ENCODE results near the gene OR8I2. TPM values are rescaled to one million over a fixed set of nuclear protein-coding genes. Genes with fewer than 3 reads are reported as not detected.

Gene OR8I2
- not detected in 2 replicates for total RNA-seq

GRCh38 chr11:56093008-56093407 lies at the start of gene OR8I2:
Gene OR8I2, plus strand, starts transcription at chr11:56093308. Its CDS starts 0 bp downstream, at chr11:56093308.

GRCh38 chr11:56103210-56103737 lies 10.2 kb downstream of the OR8I2 start, which contains the start of gene OR8H2:
Gene OR8H2, plus strand, starts transcription at chr11:56103687. Its CDS starts 1,356 bp downstream, at chr11:56105043.

GRCh38 chr11:56122073-56122472 lies 29.0 kb downstream of the OR8I2 start, which contains the start of gene OR8H3:
Gene OR8H3, plus strand, starts transcription at chr11:56122373. Its CDS starts 0 bp downstream, at chr11:56122373.

GRCh38 chr11:56140151-56140661 lies 47.1 kb downstream of the OR8I2 start, which contains the start of gene OR8J3:
Gene OR8J3, minus strand, starts transcription at chr11:56140201. Its CDS starts 2,483 bp downstream, at chr11:56137718.

Other genes with a start within 250 kb of the OR8I2 start
- gene TRIM51, start 210.0 kb upstream of the OR8I2 start, total RNA-seq: not detected in 2 replicates
- not detected in 2 replicates for gene OR5W2, start 178.7 kb upstream of the OR8I2 start, total RNA-seq
- not detected in 2 replicates for gene OR5I1, start 156.9 kb upstream of the OR8I2 start, total RNA-seq
- gene OR10AG1, start 123.4 kb upstream of the OR8I2 start, total RNA-seq: not detected in 2 replicates
- not detected in 2 replicates for gene OR5F1, start 98.7 kb upstream of the OR8I2 start, total RNA-seq
- gene OR5AS1, start 65.7 kb upstream of the OR8I2 start, total RNA-seq: not detected in 2 replicates
- gene OR8H2, start 10.4 kb downstream of the OR8I2 start, total RNA-seq: not detected in 2 replicates
- not detected in 2 replicates for gene OR8H3, start 29.1 kb downstream of the OR8I2 start, total RNA-seq
- gene OR8J3, start 46.9 kb downstream of the OR8I2 start, total RNA-seq: not detected in 2 replicates
- gene OR8K5, start 67.0 kb downstream of the OR8I2 start, total RNA-seq: not detected in 2 replicates
- gene OR5J2, start 83.3 kb downstream of the OR8I2 start, total RNA-seq: not detected in 2 replicates
- not detected in 2 replicates for gene OR5T2, start 140.9 kb downstream of the OR8I2 start, total RNA-seq
- gene OR5T3, start 158.9 kb downstream of the OR8I2 start, total RNA-seq: not detected in 2 replicates
- gene OR5T1, start 180.8 kb downstream of the OR8I2 start, total RNA-seq: not detected in 2 replicates
- gene OR8H1, start 198.9 kb downstream of the OR8I2 start, total RNA-seq: not detected in 2 replicates
- not detected in 2 replicates for gene OR8K3, start 221.8 kb downstream of the OR8I2 start, total RNA-seq